Measurements from ENCODE around the gene POLDIP3.
A peak's percentile ranks its signal among the peaks of the same experiment; 100 is the strongest.

Gene POLDIP3, protein sequence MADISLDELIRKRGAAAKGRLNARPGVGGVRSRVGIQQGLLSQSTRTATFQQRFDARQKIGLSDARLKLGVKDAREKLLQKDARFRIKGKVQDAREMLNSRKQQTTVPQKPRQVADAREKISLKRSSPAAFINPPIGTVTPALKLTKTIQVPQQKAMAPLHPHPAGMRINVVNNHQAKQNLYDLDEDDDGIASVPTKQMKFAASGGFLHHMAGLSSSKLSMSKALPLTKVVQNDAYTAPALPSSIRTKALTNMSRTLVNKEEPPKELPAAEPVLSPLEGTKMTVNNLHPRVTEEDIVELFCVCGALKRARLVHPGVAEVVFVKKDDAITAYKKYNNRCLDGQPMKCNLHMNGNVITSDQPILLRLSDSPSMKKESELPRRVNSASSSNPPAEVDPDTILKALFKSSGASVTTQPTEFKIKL

DNA sequence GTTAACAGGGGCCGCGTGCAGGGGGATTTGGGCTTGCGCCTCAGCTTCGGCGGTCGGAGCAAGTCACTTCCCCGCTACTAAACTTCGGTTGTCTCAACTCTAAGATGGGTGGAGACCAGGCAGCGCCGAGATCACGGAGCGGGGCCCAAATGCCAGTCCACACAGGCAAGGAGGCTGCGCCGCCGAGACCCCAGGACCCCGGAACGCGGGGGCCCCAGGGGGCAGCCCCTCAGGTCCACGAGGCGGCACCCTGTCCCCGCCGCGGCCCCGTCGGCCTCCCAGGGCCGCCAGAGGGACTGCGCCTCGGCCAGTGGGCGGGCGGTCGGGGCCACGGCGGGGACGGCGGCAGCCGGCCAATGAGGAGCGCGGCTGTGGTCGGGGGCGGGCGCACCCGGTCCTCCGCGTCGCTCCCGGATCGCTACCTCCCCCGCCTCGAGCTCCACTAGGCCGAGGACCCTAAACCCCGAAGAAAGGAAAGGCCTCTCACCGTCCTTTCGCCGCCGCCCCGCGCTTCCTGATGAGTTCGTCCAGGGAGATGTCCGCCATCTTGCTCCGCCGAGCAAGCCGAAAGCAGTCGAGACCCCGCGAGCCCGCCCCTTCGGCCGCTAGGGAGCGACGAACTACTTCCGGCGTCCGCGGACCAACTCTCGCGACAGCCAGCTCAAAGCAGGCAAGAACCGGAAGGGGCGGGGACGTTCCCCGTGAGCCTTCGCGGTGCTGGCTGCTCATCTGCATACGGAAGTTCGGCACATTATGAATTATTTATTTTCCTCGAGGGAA, at the start of gene POLDIP3:
Gene POLDIP3, minus strand, starts transcription at position 572 of the 780 bp plus-strand sequence. Its CDS starts 26 bp downstream, at position 546.
- DNase-seq (ENCODE audit: low spot score): peak; percentile 98

DNA sequence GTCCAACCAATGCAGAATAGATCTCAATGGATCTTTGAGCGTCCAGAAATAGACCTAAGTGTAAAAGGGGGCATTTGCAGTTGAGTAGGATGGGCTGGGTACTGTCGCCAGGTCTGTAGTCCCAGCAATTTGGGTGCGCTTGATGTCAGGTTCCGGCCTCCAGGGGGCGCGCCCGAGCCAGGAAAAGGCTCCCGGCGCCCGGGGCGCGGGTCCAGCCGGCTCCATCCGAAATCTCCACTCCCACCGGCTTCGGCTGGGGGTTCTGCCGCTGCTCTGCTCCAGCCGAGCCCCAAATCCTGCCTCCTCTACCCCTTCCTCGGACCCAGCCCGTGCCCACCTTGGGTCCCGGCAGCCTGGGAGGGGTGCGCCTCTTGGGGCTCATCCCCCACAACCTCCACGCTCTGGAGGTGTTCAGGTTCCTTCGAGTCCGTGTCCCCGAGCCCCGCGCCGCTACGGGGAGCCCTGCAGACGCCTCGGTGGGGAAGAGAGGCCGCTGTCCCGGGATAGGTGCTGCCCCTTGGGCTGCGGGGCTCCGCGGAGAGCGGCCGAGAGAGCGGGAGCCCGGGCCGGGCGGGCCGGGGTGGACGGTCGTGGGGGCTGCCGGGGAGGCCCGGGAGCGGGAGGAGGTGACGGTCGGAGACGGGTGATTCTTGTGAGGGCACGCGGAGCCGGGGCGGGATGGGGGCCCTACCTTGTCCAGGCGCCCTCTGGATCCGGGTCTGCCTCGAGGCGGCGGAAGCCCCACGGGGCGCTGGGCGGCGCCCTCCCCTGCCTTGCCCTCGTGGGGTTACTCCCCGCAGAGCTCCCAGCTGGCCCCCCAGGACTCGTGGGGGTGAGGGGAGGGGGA, 47.5 kb upstream of the POLDIP3 start:
- peak; percentile 50 for DNase-seq (ENCODE audit: low spot score)

DNA sequence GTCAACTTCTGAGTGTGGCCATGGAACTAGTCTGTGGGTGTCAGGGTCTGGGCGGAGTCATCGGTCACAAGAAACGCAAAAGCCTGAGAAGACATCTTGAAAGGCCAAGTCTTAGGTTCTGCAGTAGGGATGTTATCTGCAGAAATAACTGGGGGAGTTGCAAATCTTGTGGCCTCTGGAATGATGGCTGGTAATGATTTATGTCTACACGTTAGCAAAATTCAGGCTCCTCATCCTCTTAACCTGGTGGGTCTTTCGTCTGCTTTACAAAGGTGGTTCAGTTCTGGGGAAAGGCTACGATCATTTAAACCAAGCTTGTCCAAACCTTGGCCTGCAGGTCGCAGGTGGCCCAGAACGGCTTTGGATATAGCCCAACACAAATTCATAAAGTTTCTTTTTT, 41.9 kb upstream of the POLDIP3 start:
- DNase-seq (ENCODE audit: low spot score): no peak

DNA sequence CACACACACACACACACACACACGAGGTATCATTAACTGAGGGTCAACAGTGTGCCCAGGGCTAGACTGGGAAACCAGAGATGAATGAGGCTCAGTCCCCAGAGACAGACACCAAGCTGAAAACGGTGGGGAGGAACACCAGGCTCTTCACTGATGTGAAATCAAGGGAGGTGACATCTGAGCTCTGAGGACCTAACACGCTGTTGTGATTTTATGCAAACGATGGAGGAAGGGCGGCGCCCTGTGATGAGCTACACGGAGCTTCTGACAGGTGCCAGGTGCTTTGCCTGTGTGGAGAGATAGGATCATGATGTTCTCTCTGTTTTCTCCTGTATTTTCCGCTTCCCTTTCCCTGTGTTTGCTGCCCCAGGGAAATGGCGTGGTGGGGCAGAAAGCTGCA, 41.0 kb upstream of the POLDIP3 start:
- no peak for DNase-seq (ENCODE audit: low spot score)

DNA sequence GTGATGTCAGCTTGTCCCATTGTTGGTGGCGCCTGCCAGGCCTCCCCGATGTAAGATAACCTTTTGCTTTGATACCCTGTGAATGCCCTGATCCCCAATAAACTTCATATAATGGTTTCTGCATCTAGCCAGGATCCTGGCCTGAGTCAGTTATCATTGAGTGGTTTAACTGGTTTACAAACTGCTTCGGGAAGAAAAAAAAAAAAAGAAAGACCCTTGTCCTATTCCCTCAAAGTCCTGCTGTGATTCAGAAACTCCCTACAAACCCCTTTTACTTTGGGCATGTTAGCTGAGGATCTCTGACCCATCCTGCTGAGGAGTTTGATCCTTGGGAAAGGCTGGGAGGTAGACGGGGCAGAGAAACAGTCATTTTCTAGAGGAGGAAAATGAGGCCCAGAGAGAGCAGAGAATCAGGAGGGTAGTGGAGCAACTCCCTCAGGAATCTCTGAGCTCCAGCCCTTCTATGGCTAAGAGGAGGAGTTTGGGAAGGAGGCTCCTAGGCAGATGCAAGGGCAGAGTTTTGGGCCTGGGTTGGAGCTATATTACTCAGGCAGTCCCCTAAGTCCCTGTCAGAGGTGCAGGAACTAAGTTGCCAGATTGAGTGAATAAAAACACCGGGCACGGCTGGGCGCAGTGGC, 39.9 kb upstream of the POLDIP3 start:
- no peak for DNase-seq (ENCODE audit: low spot score)

DNA sequence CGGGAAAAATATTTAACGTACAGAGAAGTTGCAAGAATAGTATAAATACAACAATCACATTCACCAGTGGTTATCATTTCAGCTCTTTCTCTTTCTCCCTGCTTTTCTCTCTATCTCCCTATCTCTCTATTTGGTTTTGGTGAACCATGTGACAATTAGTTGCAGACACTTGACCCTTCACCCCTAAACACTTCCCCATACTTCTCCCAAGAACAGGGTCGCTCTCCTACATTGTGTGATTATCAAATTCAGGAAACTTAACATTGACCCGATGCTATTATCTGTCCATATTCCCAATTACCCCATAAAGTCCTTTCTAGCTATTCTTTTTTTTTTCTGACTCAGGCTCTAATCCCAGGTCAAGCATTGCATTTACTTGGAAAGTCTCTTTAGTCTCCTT, 39.3 kb upstream of the POLDIP3 start:
- DNase-seq (ENCODE audit: low spot score): no peak

DNA sequence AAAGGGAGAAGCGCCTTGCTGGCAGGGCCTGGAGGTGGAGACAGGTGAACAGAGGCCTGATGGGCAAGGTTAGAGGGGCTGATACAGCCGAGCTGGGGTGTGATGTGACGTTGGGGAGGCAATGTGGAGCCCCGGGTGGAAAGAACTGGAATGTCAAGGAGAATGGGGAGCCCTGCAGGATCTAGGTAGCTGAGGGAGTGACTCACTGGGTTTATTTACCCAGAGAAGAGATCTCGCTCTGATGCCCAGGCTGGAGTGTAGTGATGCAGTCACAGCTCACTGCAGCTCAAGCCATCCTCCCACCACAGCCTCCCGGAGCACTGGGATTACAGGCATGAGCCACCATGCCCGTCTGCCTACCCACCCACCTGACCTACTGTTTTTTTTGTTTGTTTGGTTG, 36.5 kb upstream of the POLDIP3 start:
- no peak for DNase-seq (ENCODE audit: low spot score)

DNA sequence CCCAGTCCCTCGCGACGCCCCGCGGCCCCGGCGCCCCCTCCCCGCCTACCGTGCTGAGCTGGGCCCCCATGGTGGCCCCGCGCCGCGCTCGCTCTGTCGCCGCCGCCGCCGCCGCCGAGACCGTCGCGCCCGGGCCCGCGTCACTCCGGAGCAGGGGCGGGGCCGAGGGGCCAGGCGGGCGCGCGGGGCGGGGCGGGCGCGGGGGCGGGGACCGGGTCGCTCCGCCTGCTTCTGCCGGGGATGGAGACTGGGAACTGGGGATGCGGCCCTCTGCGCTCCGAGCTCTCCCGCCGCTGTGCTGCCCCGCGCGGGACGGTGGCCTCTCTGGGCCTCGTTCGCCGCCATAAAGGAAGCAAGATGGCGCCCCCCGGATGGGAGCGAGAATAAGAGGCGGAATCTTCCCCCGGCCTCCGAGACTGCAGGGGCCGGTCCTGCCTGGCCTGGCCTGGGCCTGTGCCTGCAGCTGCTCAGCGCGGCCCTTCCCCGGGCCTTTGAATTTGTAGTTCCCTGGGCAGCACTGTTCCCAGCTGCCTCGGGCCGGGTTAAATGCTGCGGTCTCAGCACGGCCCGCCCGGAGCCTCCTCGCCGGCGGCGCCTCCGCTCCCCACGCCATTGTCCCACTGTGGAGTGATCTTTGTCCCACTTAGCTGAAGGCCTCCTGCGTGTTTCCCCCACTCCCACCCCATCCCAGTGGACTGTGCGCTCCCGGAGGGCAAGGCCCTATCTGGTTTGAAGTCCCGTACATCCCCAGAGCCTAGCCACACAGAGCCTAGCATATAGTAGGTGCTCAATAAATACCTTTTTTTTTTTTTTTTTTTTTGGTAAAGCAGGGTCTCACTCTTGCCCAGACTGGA, 34.8 kb upstream of the POLDIP3 start, which contains the start of gene CYB5R3:
Gene CYB5R3, minus strand, starts transcription at position 147 of the 854 bp plus-strand sequence. Its CDS starts 77 bp downstream, at position 70.
- DNase-seq (ENCODE audit: low spot score): peak; percentile 56

DNA sequence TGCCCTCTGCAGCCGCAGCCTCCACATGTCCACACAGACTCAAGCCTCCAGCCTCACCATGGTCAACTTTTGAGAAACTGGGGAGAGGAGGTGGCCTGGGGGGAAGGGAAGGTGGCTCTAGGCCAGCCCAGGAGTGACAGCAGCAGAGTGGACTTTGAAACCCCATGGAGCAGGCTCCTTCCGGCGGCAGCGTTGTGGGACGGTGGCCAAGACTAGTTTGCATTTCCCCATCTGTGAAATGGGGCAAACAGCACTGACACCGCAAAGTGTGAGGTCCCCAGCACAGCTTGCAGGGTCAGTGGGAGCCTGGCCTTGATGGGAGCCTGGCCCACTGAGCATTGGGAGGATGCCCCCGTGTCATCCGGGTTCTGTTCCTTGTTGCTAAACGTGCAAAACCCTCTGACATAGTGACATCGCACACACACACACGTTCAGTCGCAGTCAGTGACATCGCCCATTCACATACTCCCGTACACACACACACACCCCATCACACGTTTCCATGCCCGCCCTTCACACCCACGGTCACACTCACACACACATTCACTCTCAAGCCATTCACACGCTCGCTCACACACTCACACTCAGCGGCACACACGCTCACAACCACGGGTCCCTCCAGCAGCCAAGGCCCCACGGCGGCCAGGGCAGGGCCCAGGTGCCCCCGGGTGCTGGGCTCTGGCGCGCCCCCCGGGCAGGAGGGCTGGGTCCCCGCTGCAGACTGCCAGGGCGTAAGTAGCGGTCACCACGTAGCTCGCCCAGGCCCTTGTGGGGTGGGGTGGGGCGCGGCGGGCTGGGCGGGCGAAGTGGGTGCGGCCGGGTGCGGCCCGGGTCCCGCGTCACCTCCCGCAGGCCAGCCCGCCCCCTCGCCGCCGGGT, 33.9 kb upstream of the POLDIP3 start:
- DNase-seq (ENCODE audit: low spot score): peak; percentile 33

DNA sequence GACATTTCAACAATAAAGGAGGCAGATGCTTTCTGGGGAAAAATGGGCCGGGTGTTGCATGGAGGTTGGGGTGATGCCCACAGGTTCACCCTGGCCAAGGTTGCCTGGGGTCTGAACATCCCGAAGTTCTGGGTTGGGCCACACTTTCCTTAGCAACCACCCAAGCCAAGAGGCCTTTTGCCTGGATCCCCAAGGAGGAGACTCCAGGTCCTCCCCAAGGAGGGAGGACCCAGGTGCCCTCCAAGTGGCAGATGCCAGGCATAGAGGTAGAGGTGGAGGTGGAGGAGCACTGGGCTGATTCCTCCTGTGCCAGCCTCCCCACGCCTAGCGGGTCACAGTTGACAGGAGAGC, 33.3 kb upstream of the POLDIP3 start:
- DNase-seq (ENCODE audit: low spot score): no peak

DNA sequence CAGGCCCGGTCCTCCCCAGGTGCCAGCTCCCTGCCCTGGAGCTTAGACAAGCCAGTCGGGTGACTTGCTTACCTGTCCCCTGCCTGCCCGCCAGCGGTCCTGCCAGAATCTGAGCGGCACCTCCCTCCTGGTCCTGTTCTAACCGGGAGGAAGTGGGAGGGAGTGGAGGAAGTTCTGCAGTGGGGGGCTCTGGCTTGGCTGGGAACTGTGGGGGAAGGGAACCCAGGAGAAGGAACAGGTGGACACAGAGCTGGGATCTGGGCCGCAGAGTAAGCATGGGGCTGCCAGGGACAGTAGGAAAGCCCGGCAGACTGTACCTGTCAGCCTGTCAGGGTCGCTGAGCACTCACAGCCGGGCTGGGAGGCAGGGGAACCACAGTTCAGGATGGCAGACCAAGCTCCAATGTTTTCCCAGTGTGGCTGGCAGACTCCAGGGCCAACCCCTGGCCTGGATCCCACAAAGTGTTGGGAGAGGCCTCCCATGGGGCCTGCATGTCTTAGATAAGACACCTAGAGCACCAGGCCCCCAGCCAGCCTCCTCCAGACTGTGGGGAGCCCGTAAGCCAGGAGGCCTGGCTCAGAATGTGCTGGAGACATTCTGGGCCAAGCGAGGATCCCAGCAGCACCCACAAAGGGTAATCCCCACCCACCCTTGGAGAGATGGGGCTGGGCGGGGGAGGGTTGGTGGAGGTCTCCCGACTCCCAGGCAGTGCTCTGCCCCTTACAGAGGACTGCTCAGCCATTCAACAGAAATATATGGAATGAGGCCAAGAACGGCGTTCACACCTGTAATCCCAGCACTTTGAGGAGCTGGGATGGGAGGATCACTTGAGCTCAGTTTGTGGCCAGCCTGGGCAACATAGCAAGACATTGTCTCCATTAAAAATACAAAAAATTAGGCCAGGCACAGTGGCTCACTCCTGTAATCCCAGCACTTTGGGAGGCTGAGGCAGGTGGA, 32.2 kb upstream of the POLDIP3 start:
- no peak for DNase-seq (ENCODE audit: low spot score)

DNA sequence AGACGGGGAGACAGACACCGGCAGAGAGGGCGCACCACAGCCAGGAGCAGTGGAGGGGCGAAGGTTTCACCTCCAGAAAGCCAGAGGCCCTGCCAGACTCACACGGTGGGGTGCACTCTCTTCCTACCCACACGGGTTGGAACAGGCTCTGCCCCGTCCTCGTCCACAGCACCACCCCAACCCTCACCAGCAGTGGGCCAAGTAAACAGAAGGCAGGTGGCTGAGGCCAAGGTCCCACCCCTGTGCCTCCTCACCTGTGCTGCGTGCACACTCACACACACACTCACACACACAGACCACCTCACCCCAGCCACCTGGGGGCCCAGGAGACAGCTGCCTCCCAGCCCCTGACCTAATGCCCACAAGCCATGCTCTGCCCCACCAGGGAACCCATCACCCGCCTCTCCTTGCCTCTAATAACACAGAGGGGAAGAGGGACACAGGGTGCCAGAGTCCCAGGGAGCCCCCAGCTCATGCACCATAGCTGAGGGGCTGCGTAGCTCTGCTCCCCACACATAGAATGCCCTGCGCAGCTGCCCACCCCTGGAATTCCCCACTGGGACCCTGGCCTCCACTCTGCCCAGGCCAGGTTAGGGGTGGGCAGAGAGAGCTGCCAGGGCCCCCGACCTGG, 31.4 kb upstream of the POLDIP3 start:
- DNase-seq (ENCODE audit: low spot score): no peak

DNA sequence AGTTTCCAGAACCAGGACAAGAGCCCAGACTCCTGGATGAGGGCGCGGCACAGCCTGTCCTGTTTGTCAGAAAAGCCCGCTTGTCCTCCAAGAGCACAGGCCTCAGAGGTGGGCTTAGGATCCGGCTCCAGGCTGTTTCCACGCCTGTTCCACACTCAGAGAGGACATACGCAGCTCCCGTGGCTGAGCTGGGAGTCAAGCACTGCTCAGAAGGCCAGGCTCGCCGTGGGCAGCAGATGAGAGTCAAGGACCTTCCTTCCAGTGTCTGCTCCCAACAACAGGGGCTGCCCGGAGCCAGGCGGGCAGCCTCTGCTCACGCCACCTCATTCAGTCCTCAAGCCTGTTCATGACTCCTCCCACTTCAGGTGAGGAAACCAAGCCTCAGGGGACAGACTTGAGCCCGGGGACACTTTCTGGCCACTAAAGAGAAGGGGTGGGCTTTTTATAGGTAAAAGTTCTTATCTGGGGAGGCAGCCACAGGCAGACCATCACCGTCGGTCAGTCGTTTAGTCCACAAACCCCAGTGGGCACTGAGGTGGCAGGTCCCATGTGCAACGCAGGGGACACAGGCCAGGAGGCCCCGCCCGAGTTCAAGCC, 30.8 kb upstream of the POLDIP3 start:
- peak; percentile 45 for DNase-seq (ENCODE audit: low spot score)

DNA sequence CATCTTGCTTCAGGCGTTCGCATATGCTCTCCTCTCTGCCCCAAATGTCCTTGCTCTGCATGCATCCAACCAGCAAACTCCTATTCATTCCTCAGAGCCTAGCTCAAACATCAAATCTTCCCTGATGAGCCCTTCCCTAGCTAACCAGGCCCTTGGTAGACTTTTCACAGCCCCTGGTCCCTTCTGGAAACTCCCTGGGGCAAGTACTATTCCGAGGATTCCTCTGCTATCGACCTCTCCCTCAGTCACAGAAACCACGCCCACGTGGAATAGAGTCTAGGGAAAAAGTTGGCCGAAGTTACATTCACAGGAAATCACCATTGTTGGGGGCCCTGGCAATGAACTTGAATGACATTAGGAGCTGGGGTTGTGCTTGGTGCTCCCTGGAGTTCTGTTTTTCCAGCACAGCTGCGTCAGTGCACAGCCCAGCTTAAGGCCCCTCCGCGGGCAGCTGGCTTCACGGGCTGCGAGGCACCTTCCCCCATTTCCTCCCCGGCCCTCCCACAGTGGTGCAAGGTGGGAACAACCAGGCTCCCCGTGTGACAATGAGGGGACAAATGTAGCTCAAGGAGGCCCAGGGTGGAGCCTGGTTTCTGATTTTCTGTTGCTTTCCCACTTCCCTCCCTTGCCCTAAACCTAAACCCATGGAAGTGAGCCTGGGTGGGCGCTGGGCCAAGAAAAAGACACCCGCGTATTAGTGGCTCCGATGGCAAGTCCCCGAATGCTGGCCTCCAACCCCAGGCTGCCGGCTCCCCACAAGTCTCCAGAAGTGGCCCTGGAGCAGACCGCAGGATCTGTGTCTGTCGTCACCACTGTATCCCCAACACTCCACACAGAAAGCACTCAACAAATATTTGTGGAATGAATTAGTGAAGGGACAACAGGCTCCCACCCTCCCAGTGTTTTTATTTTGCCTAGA, 30.0 kb upstream of the POLDIP3 start:
- peak; percentile 20 for DNase-seq (ENCODE audit: low spot score)

DNA sequence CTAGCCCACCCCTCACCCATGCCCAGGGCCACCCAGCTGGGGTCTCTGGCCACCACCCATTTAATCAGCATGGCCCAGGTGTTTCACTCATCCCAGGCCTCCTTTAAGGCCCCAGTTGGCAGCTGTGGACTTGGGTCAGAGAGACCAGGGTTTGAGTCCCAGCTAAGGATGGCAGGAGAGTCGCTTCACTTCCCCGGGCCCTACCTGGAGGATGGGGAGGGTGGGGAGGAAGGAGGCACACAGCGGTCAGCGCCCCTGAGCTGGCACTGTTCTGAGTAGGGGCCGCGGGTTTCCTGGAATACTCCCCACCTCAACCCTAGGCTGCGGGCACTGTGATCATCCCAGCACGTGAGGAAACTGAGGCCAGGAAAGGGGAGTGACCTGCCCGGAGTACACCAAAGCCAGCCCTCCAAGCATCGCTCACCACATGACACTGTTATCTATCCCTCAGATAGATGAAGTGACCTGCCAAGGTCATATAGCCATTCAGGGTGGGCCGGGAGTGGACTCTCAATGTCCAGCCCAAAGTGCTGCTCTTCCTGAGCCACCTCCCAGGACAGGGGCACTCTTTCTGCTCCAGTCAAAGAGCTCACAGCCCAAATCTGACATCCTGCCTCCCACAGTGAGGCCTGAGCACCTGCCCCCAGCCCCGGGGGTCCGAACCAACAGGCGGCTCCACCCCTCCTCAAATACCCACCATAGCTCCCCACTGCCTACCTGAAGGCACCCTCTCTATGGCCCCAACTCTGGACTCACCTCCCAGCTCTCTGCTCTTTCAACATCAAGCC, 29.1 kb upstream of the POLDIP3 start:
- DNase-seq (ENCODE audit: low spot score): no peak
